GM12878 (cell line): ENCODE measurements around the gene ZNF148. TPM values are rescaled to one million over a fixed set of nuclear protein-coding genes. Genes with fewer than 3 reads are reported as not detected.

ENCODE experiments used
- ATAC-seq: fragments of 200-7000 bp; cut with Tn5 transposase; 3 replicates; pipeline ENCODE4 v1.9.1; 2020; ENCODE audit warnings: mild to moderate bottlenecking, moderate library complexity
- BruUV-seq: library from RNA; stranded (reverse); fragments of 400-500 nt; replicated peaks from 2 replicates; lab custom pipeline; 2021; lab: Mats Ljungman, UMichigan
- CTCF ChIA-PET: fragments of 300-600 bp; sonication (Branson Sonifier 250); formaldehyde crosslinking; extraction: SDS; loops from one replicate; lab custom pipeline; 2021; ENCODE audit warnings: inconsistent platforms; lab: Yijun Ruan, JAX
- POLR2A ChIA-PET: fragments of 350-600 bp; formaldehyde crosslinking; extraction: SDS; loops from one replicate; lab custom pipeline; 2021; ENCODE audit warnings: inconsistent platforms; lab: Charles Lee
- RAD21 ChIA-PET: fragments of 300-600 bp; sonication (Branson Sonifier 250); formaldehyde crosslinking; loops from one replicate; lab custom pipeline; 2023; ENCODE audit warnings: antibody characterized with exemption; ENCODE audit not compliant: unreplicated experiment; lab: Charles Lee
- SMC1A ChIA-PET: fragments of 300-600 bp; sonication (Branson Sonifier 250); formaldehyde crosslinking; loops from one replicate; lab custom pipeline; 2023; ENCODE audit not compliant: unreplicated experiment, uncharacterized antibody; lab: Charles Lee
- DNase-seq: peaks from one replicate; pipeline ENCODE4 v3.0.0-alpha.2; 2011; ENCODE audit warnings: low read depth, low spot score
- FAIRE-seq: peaks from 3 replicates; lab custom pipeline; 2011; peaks lifted over from hg19 to GRCh38; lab: Jason Lieb, UNC
- H2AFZ ChIP-seq: 2 replicates; pipeline ENCODE4 v1.6.0; 2011; ENCODE audit warnings: low read depth, low read length, control low read depth; ENCODE audit not compliant: control insufficient read depth
- H3K27ac ChIP-seq: 2 replicates; pipeline ENCODE4 v1.5.1; 2011; ENCODE audit warnings: control low read depth; ENCODE audit not compliant: control insufficient read depth, insufficient read depth
- H3K27me3 ChIP-seq, 2 experiments: replicated peaks in 1 of 2; 2 replicates each; pipeline versions ENCODE4 v1.6.0 to v1.6.1; 2011; ENCODE audit warnings: low read length in 1 of 2; ENCODE audit not compliant: control insufficient read depth in 2 of 2, insufficient read depth in 2 of 2
- H3K36me3 ChIP-seq, 2 experiments: 2 replicates each; pipeline ENCODE4 v1.5.1; 2011; ENCODE audit warnings: low read length in 1 of 2; ENCODE audit not compliant: control insufficient read depth in 2 of 2, insufficient read depth in 2 of 2
- H3K4me1 ChIP-seq: 2 replicates; pipeline ENCODE4 v1.6.1; 2011; ENCODE audit warnings: mild to moderate bottlenecking, low read length, moderate library complexity, mixed read lengths; ENCODE audit not compliant: control insufficient read depth, insufficient read depth
- H3K4me2 ChIP-seq: 2 replicates; pipeline ENCODE4 v1.6.0; 2011; ENCODE audit warnings: control low read depth; ENCODE audit not compliant: control insufficient read depth, insufficient read depth
- H3K4me3 ChIP-seq: fragments of 200-600 bp; sonication (generic); 2 replicates; pipeline ENCODE4 v1.5.1; 2016
- H3K79me2 ChIP-seq: 2 replicates; pipeline ENCODE4 v1.6.0; 2011; ENCODE audit warnings: low read length; ENCODE audit not compliant: control insufficient read depth, insufficient read depth
- H3K9ac ChIP-seq: 2 replicates; pipeline ENCODE4 v1.8.0; 2011; ENCODE audit warnings: low read length, control low read depth, mixed read lengths; ENCODE audit not compliant: control insufficient read depth, insufficient read depth
- H3K9me3 ChIP-seq: replicated peaks from 3 replicates; pipeline ENCODE4 v1.5.1; 2011; ENCODE audit warnings: mild to moderate bottlenecking, low read length; ENCODE audit not compliant: control insufficient read depth, insufficient read depth
- H4K20me1 ChIP-seq: 2 replicates; pipeline ENCODE4 v1.6.0; 2011; ENCODE audit not compliant: control insufficient read depth, insufficient read depth
- ASH2L ChIP-seq: fragments of 300-600, 200-600 bp; sonication (generic); IDR thresholded peaks from 2 replicates; pipeline ENCODE4 v1.6.1; 2017; ENCODE audit warnings: low read depth, mild to moderate bottlenecking, borderline replicate concordance
- CUX1 ChIP-seq: IDR thresholded peaks from 2 replicates; pipeline ENCODE4 v1.6.1; 2012; ENCODE audit warnings: improper control_type of control experiment, low read depth, low read length; ENCODE audit not compliant: insufficient replicate concordance
- DPF2 ChIP-seq: fragments of 450-650 bp; IDR thresholded peaks from 2 replicates; pipeline ENCODE4 v1.6.1; 2017; ENCODE audit warnings: mild to moderate bottlenecking
- IKZF2 ChIP-seq, 2 experiments: fragments of 450-650 bp; IDR thresholded peaks; 2 replicates each; pipeline ENCODE4 v1.6.1; 2017; ENCODE audit warnings: mild to moderate bottlenecking in 2 of 2, moderate library complexity in 2 of 2
- MTA2 ChIP-seq: fragments of 450-650 bp; IDR thresholded peaks from 2 replicates; pipeline ENCODE4 v1.6.1; 2016; ENCODE audit warnings: low read depth, mild to moderate bottlenecking, moderate library complexity
- POLR2AphosphoS5 ChIP-seq: IDR thresholded peaks from 2 replicates; pipeline ENCODE4 v1.6.1; 2011; ENCODE audit warnings: mild to moderate bottlenecking, low read length, inconsistent platforms
- ZBTB33 ChIP-seq: fragments of 450-650 bp; IDR thresholded peaks from 2 replicates; pipeline ENCODE4 v1.6.1; 2017; ENCODE audit warnings: mild to moderate bottlenecking
- ZNF24 ChIP-seq: fragments of 450-650 bp; IDR thresholded peaks from 2 replicates; pipeline ENCODE4 v1.6.1; 2017; ENCODE audit warnings: antibody characterized with exemption, mild to moderate bottlenecking
- WGBS: methylation state at CpG from one replicate; pipeline ENCODE4 v1.1.6; 2016; ENCODE audit warnings: low lambda C conversion rate; ENCODE audit not compliant: insufficient replicate concordance, insufficient coverage; ENCODE audit errors: missing lambda C conversion rate; 5-methylcytosine and 5-hydroxymethylcytosine counted together
- in situ Hi-C: fragments of 300-500 bp; cut with MboI; formaldehyde crosslinking; loops from 9 replicates; pipeline ENCODE4 v1.14.3; 2018; ENCODE audit warnings: mixed read lengths
- intact Hi-C: fragments of 100-400 bp; cut with micrococcal nuclease; formaldehyde crosslinking; loops from one replicate; pipeline ENCODE4 v1.14.2; 2022; ENCODE audit not compliant: unreplicated experiment
- polyA plus RNA-seq, 11 experiments: library from polyadenylated mRNA; depleted of rRNA in 4 of 11; unstranded in 6 of 11; stranded (reverse) in 5 of 11; fragments of >200 nt; fragmentation: Nextera tagmentation in 4 of 11; fragmentation: Illumina TruSeq in 1 of 11; extraction: Ambion mirVana in 4 of 11; extraction: Trizol in 1 of 11; gene quantifications; 1 replicate in 1 of 11; 2 replicates in 10 of 11; pipeline versions ENCODE4 v1.2.1 to v1.2.3, GENCODE V29; 2011 to 2016; ENCODE audit warnings: inconsistent platforms in 2 of 11, missing spikeins in 2 of 11, low read depth in 1 of 11
- total RNA-seq, 4 experiments: library from RNA; depleted of rRNA in 3 of 4; stranded (reverse); fragments of >200 nt in 3 of 4; fragmentation: Illumina TruSeq in 1 of 4; extraction: Trizol in 1 of 4; gene quantifications; 2 replicates each; pipeline versions ENCODE4 v1.2.1 to v1.2.3, GENCODE V29; 2013 to 2021

ZNF148 gene
- total and polyA plus RNA-seq, 10 of the 15 experiments (the other 5 are each of a cell fraction or from before 2014, with no cell fraction given) = 8.6 to 40.4 (median 26.7) TPM

DNA sequence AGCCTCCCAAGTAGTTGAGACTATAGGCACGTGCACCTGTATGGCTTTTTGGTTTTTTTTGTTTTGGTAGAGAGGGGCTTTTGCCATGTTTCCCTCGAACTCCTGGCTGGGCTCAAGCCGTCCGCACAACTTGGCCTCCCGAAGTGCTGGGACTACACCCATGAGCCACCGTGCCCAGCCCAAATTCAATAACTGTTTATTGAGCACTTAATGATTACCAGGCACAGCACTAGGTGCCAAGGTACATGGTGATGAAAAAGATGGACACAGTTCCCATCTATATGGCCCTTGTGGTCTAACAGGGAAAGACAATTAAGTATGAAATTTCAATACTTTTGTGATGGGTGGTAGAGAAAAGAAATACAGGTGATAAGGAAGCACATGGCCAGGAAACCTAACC, 35.8 kb upstream of the ZNF148 start:
- DNase-seq = no peak
- BruUV-seq = no TSS peak
- ATAC-seq = no peak
- no peak overlapping the region for H2AFZ ChIP-seq
- intact Hi-C loops = no loop called here
- SMC1A ChIA-PET = interaction anchor here (0.6 kb wide), 1 partner anchor 402 kb away, joined by 3 read pairs; no protein-coding TSS in a partner anchor
- POLR2A ChIA-PET = no interaction called here
- WGBS = 72% methylated on average over 6 of the region's 6 CpGs
- in situ Hi-C loops = no loop called here
- no peaks in the 10 kb centered on the region for H3K27me3 ChIP-seq
- H3K9me3 ChIP-seq = peaks cover 2% of the 10 kb centered on the region; the same call in 2 of the 3 replicates
- H3K36me3 ChIP-seq = no peaks in the 10 kb centered on the region
- H3K4me2 ChIP-seq = no peak overlapping the region
- TF ChIP-seq ZNF24 = no peak
- TF ChIP-seq DPF2 = no peak
- no peak for TF ChIP-seq POLR2AphosphoS5
- no peak for TF ChIP-seq ZBTB33
- no peak for TF ChIP-seq IKZF2 (IDR thresholded peaks at IDR 0.05)
- no peak for TF ChIP-seq ASH2L
- TF ChIP-seq MTA2 = no peak
- TF ChIP-seq CUX1 = no peak
- no peak for FAIRE-seq
- no peak overlapping the region for H3K27ac ChIP-seq
- no peaks in the 10 kb centered on the region for H3K79me2 ChIP-seq
- CTCF ChIA-PET = interaction anchor here (0.6 to 1.0 kb wide), 2 partner anchors 12 to 130 kb away, joined by 3 to 4 read pairs; no protein-coding TSS in a partner anchor
- H3K9ac ChIP-seq = no peak overlapping the region
- H3K4me3 ChIP-seq = no peak overlapping the region
- RAD21 ChIA-PET = interaction anchor here (1.2 kb wide), 1 partner anchor 24 kb away, joined by 3 read pairs; no protein-coding TSS in a partner anchor
- no peaks in the 10 kb centered on the region for H3K4me1 ChIP-seq
- H4K20me1 ChIP-seq = no peaks in the 10 kb centered on the region
